A673 (cell line): ENCODE measurements around the gene ITGA1.

Experiments
- CTCF ChIP-seq: fragments of 300-800, 200-600 bp; sonication (generic); conservative IDR thresholded peaks from 2 replicates; pipeline ENCODE4 v1.5.1; 2017; ENCODE audit warnings: low read depth, mild to moderate bottlenecking, antibody characterized with exemption, low read length, moderate library complexity, mixed read lengths
- EZH2 ChIP-seq: fragments of 200-600 bp; sonication (generic); IDR thresholded peaks from 2 replicates; pipeline ENCODE4 v1.6.1; 2017; ENCODE audit warnings: borderline replicate concordance, low read depth, mild to moderate bottlenecking, mixed read lengths, antibody characterized with exemption, low read length; ENCODE audit not compliant: poor library complexity, severe bottlenecking

GRCh38 chr5:52789851-52790250 is 2.1 kb downstream of the ITGA1 start:
- TF ChIP-seq CTCF: no peak
- no peak for TF ChIP-seq EZH2
